Right kidney (tissue), 1 donor: Measurements from ENCODE around the gene DNAJC2.
"Not testable (repeated sequence)": the region's sequence is repeated elsewhere in the genome, so short reads cannot be mapped to it uniquely, and the experiment has no call there.

ENCODE experiments used
- DNase-seq: peaks from one replicate; pipeline ENCODE4 v3.0.0-alpha.2; 2016

The DNAJC2 gene

GRCh38 chr7:103343332-103343731 lies 1.2 kb downstream of the DNAJC2 start:
- DNase-seq = no peak

GRCh38 chr7:103341466-103341865 lies 3.1 kb downstream of the DNAJC2 start:
- no peak for DNase-seq

GRCh38 chr7:103338864-103339263 lies 5.7 kb downstream of the DNAJC2 start:
- no peak for DNase-seq

- DNase-seq = no peak
Measured at GRCh38 chr7:103336761-103337160, 7.8 kb downstream of the DNAJC2 start.

GRCh38 chr7:103325744-103326143 lies 18.8 kb downstream of the DNAJC2 start:
- DNase-seq = no peak

- DNase-seq = no peak
Measured at GRCh38 chr7:103317009-103317408, 27.6 kb downstream of the DNAJC2 start.

- DNase-seq = no peak
Measured at GRCh38 chr7:103316380-103316941, 28.1 kb downstream of the DNAJC2 start.

GRCh38 chr7:103314852-103315251 lies 29.7 kb downstream of the DNAJC2 start:
- DNase-seq = no peak

- DNase-seq = no peak
Measured at GRCh38 chr7:103307503-103308231, 36.9 kb downstream of the DNAJC2 start.

- no peak for DNase-seq
Measured at GRCh38 chr7:103301441-103301840, 43.1 kb downstream of the DNAJC2 start.

GRCh38 chr7:103299660-103300059 lies 44.9 kb downstream of the DNAJC2 start:
- no peak for DNase-seq

- no peak for DNase-seq
Measured at GRCh38 chr7:103297837-103298179, 46.8 kb downstream of the DNAJC2 start.

GRCh38 chr7:103296901-103297836 lies 47.4 kb downstream of the DNAJC2 start, which contains the start of gene PMPCB:
TSS of gene PMPCB (plus strand) at chr7:103297435. CDS start at chr7:103297460, 25 bp downstream.
- peak; percentile 89 for DNase-seq

GRCh38 chr7:103293526-103293925 lies 51.0 kb downstream of the DNAJC2 start:
- no peak for DNase-seq

- DNase-seq = no peak
Measured at GRCh38 chr7:103292122-103292521, 52.4 kb downstream of the DNAJC2 start.

- not testable (repeated sequence) for DNase-seq
Measured at GRCh38 chr7:103282802-103283427, 61.7 kb downstream of the DNAJC2 start.

- DNase-seq = peak; percentile 63
Measured at GRCh38 chr7:103280803-103281155, 63.8 kb downstream of the DNAJC2 start.

GRCh38 chr7:103279963-103280802 lies 64.4 kb downstream of the DNAJC2 start:
- DNase-seq = peak; percentile 80

GRCh38 chr7:103279636-103279962 lies 65.0 kb downstream of the DNAJC2 start:
- DNase-seq = not testable (repeated sequence)

- DNase-seq = not testable (repeated sequence)
Measured at GRCh38 chr7:103278195-103278594, 66.4 kb downstream of the DNAJC2 start.

GRCh38 chr7:103274867-103275266 lies 69.7 kb downstream of the DNAJC2 start:
- not testable (repeated sequence) for DNase-seq

GRCh38 chr7:103273374-103273773 lies 71.2 kb downstream of the DNAJC2 start:
- not testable (repeated sequence) for DNase-seq
